Adrenal gland (tissue), 12 donors: Measurements from ENCODE around the gene TAL2. TPM values are rescaled to one million over a fixed set of nuclear protein-coding genes. Genes with fewer than 3 reads are reported as not detected.

Source experiments
- DNase-seq, 7 donors: peaks; one replicate each; pipeline ENCODE4 v3.0.0-alpha.2; 2019 to 2020
- H3K27ac ChIP-seq, 5 donors: fragments of 200-600 bp; sonication (generic) in 4 of 5; 1 replicate in 3 of 5; 2 replicates in 2 of 5; pipeline versions ENCODE4 v1.5.1 to v1.8.0; 2016 to 2020; ENCODE audit warnings: mild to moderate bottlenecking in 1 of 5
- H3K27me3 ChIP-seq: fragments of 200-600 bp; 2 replicates; pipeline ENCODE4 v1.8.0; 2021
- H3K36me3 ChIP-seq, 2 donors: fragments of 200-600 bp; replicated peaks in 1 of 2; 1 replicate in 1 of 2; 2 replicates in 1 of 2; pipeline versions ENCODE4 v1.5.1 to v1.8.0; 2018 to 2022
- H3K4me1 ChIP-seq, 2 donors: fragments of 200-600 bp; replicated peaks in 1 of 2; 1 replicate in 1 of 2; 2 replicates in 1 of 2; pipeline versions ENCODE4 v1.5.1 to v1.8.0; 2018 to 2021
- H3K4me3 ChIP-seq, 4 donors: fragments of 200-600 bp; sonication (generic) in 3 of 4; one replicate each; pipeline ENCODE4 v1.5.1; 2016 to 2018
- H3K9me3 ChIP-seq, 3 donors: fragments of 200-600 bp; sonication (generic) in 1 of 3; replicated peaks in 1 of 3; 1 replicate in 2 of 3; 2 replicates in 1 of 3; pipeline versions ENCODE4 v1.5.1 to v1.8.0; 2016 to 2021
- POLR2A ChIP-seq, 2 donors: fragments of 450-650 bp; IDR thresholded peaks; one replicate each; pipeline ENCODE4 v1.6.1; 2017; ENCODE audit warnings: antibody characterized with exemption in 2 of 2, mild to moderate bottlenecking in 2 of 2, moderate library complexity in 1 of 2
- WGBS, 4 donors: extraction: QIAGEN DNeasy Blood & Tissue Kit in 2 of 4; methylation state at CpG; one replicate each; pipeline versions ENCODE4 v1.1.5 to v1.1.7; 2013 to 2017; 5-methylcytosine and 5-hydroxymethylcytosine counted together
- intact Hi-C, 2 donors: fragments of 100-400 bp; cut with DNase I; formaldehyde crosslinking; loops; one replicate each; pipeline versions ENCODE4 v1.14.1 to v1.15.0; 2022 to 2023
- polyA plus RNA-seq, 3 donors: library from polyadenylated mRNA; stranded (reverse); fragments of 200-250 nt in 2 of 3; fragments of 350-450 nt in 1 of 3; fragmentation: Illumina TruSeq in 1 of 3; extraction: RNeasy Lipid Tissue Mini Kit (QIAGEN cat#74804) in 1 of 3; gene quantifications; one replicate each; pipeline ENCODE4 v1.2.3, GENCODE V29; 2013 to 2014
- total RNA-seq, 9 donors: library from RNA; depleted of rRNA in 4 of 9; stranded (reverse); fragments of >200 nt in 4 of 9; fragments of 120-200 nt in 1 of 9; fragmentation: NEBNext Ultra II Directional in 1 of 9; extraction: Animal tissue kit (Norgen Biotek cat#: 25700) in 1 of 9; gene quantifications; one replicate each; pipeline versions ENCODE4 v1.1.0 to v1.2.4, GENCODE V29; 2013 to 2023
- TF ChIP-seq, protein P1 (sequence below), 6 experiments: fragments of 450-650 bp in 4 of 6; fragments of 200-600 bp in 2 of 6; sonication (generic) in 1 of 6; IDR thresholded peaks; 1 replicate in 5 of 6; 2 replicates in 1 of 6; pipeline versions ENCODE4 v1.5.1 to v1.8.0; 2016 to 2021; ENCODE audit warnings: antibody characterized with exemption in 6 of 6, mild to moderate bottlenecking in 2 of 6, moderate library complexity in 1 of 6
- donor health status: healthy with polysubstance abuse.
- donor health status: Bipolar disorder and iron deficiency.
- donor health status: DM: yes; HTN: yes; CAD: no.
- donor health status: DM: no; HTN: no; CAD: no.
- donor health status: DM: no; HTN: no; CAD: no.
- donor health status: DM: yes; HTN: yes; CAD: no.

TAL2 gene
- total and polyA plus RNA-seq, 12 donors, result 0.39 to 1.7 TPM; not detected in 10

DNA sequence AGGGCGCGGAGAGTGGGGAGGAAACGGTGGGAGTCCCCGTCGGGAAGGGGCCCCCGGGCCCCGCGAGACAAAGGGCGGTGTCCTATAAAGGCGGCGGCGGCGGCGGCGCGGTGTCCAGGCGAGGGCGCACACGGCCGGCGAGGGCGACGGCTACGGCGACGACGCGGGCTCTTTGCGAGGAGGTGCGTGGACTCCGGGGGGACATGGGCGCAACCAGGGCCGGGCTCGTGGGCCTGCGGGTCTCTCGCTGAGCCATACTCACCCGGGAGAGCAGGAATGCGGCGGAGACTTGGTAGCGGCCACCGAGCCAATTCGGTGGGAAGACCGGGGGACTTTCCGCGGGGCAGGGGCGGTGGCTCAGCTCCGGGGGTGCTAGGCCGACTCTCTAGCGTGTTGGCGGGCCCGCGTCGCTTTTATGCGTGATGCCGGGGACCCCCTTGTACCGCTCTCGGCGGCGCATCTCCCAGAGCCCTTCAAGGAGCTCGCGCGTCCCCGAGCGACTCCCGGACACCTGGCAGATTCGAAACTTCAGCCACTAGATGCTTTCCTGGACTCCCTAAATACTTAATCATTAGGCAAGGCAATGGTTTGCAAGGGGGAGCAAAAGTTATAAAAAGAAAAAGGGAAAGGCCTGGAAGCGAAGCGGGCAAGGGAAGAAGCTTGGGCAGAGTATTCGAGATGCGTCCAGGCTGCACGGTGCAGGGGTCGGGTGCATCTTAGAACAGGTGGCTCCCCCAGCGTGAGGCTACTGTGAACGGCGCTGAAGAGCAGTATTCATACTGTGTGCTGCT is 5.9 kb upstream of the TAL2 start:
- H3K27ac ChIP-seq, result no peak overlapping the region
- intact Hi-C loops, result loop anchor here in 1 of 2 donors (10.0 kb wide), 1 partner anchor 58 kb away; no protein-coding TSS in a partner anchor
- no peak for TF ChIP-seq POLR2A (IDR thresholded peaks at IDR 0.05)
- TF ChIP-seq, protein P1, sequence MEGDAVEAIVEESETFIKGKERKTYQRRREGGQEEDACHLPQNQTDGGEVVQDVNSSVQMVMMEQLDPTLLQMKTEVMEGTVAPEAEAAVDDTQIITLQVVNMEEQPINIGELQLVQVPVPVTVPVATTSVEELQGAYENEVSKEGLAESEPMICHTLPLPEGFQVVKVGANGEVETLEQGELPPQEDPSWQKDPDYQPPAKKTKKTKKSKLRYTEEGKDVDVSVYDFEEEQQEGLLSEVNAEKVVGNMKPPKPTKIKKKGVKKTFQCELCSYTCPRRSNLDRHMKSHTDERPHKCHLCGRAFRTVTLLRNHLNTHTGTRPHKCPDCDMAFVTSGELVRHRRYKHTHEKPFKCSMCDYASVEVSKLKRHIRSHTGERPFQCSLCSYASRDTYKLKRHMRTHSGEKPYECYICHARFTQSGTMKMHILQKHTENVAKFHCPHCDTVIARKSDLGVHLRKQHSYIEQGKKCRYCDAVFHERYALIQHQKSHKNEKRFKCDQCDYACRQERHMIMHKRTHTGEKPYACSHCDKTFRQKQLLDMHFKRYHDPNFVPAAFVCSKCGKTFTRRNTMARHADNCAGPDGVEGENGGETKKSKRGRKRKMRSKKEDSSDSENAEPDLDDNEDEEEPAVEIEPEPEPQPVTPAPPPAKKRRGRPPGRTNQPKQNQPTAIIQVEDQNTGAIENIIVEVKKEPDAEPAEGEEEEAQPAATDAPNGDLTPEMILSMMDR (IDR thresholded peaks at IDR 0.05), result peak in 4 of 6 experiments; percentile 11 to 35 (median 22)
- peaks cover 0 to 11% of the 10 kb centered on the region in 2 donors for H3K4me1 ChIP-seq
- 3 to 4% (median 4%) methylated on average over 30 to 75 of the region's 75 CpGs for WGBS, 4 donors
- peak overlapping the region in 2 of 4 donors; percentile 38 to 49 for H3K4me3 ChIP-seq
- DNase-seq, result peak in 5 of 7 donors; percentile 21 to 32 (median 24)
- H3K27me3 ChIP-seq, result no peaks in the 10 kb centered on the region
- no peaks in the 10 kb centered on the region for H3K36me3 ChIP-seq
- H3K9me3 ChIP-seq, result no peaks in the 10 kb centered on the region

DNA sequence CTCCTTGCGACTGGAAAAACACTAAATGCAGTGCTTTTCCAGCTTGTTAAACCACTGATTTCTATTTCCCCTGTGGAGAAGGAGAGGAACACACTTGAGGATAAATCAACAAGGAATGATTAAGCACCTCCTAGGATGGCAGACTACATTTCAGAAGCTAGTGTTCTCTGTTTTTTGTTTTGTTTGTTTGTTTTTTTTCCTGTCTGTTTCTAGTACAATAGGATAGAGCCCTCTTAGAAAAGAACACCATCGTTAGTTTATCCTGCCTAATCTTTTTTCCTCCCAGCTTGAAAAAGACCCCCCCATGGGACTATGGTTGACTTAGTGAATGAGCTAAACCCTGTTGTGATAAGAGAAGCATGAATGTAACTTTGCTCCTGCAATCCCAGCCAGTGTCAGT is 3.9 kb upstream of the TAL2 start:
- intact Hi-C loops, result loop anchor here in 1 of 2 donors (10.0 kb wide), 1 partner anchor 56 kb away; no protein-coding TSS in a partner anchor
- 75 to 84% (median 83%) methylated on average over 2 of the region's 2 CpGs for WGBS, 4 donors
- peaks cover 0 to 11% of the 10 kb centered on the region in 2 donors for H3K4me1 ChIP-seq

GRCh38 chr9:105661011-105661410 is 1.2 kb upstream of the TAL2 start:
- H3K4me3 ChIP-seq, result no peak overlapping the region
- no peak overlapping the region for H3K27ac ChIP-seq
- H3K9me3 ChIP-seq, result no peaks in the 10 kb centered on the region
- no peaks in the 10 kb centered on the region for H3K36me3 ChIP-seq
- no peak for DNase-seq
- 85 to 88% (median 87%) methylated on average over 4 of the region's 4 CpGs for WGBS, 4 donors
- intact Hi-C loops, result no loop called here
- H3K27me3 ChIP-seq, result no peaks in the 10 kb centered on the region
- H3K4me1 ChIP-seq, result peaks cover 0 to 8% of the 10 kb centered on the region in 2 donors
- TF ChIP-seq, protein P1 (IDR thresholded peaks at IDR 0.05), result no peak
- no peak for TF ChIP-seq POLR2A (IDR thresholded peaks at IDR 0.05)

More for the DNA sequence above, 3.9 kb upstream of the TAL2 start:
- Histone ChIP-seq H3K36me3 (no peaks in the 10 kb centered on the region), H3K9me3 (no peaks in the 10 kb centered on the region), H3K27me3 (no peaks in the 10 kb centered on the region), H3K27ac (no peak overlapping the region), H3K4me3 (no peak overlapping the region)
- DNase-seq, result no peak
- no peak for TF ChIP-seq POLR2A (IDR thresholded peaks at IDR 0.05)
- TF ChIP-seq, protein P1 (IDR thresholded peaks at IDR 0.05), result no peak

DNA sequence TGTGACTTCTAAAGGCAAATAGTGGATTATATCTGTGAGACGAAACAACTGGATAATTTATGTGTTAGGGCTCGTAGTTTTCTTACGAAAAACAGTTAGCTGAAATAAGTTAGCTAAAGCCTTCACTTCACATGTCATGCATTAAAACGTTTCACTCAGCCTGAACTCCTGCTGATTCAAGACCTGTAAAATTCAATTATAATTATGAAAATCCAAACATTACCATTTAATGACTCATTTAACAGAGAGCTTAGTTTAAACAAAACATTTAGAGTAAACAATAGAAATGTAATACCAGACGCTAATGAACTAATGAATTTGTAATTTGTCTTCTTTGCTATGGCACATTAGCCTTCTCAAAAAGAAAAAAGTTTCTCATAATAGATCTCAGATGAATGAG is 1.7 kb downstream of the TAL2 start:
- no peaks in the 10 kb centered on the region for H3K4me1 ChIP-seq
- no peak overlapping the region for H3K4me3 ChIP-seq
- no peak for DNase-seq
- 78 to 83% (median 79%) methylated on average over 5 of the region's 5 CpGs for WGBS, 4 donors
- no peaks in the 10 kb centered on the region for H3K36me3 ChIP-seq
- no peaks in the 10 kb centered on the region for H3K27me3 ChIP-seq
- H3K27ac ChIP-seq, result no peak overlapping the region
- H3K9me3 ChIP-seq, result no peaks in the 10 kb centered on the region
- no peak for TF ChIP-seq POLR2A (IDR thresholded peaks at IDR 0.05)
- TF ChIP-seq, protein P1 (IDR thresholded peaks at IDR 0.05), result no peak
- intact Hi-C loops, result no loop called here
